HFF-Myc (cell line): ENCODE results near the gene GRAMD1B.
"Not testable (repeated sequence)": the region's sequence is repeated elsewhere in the genome, so short reads cannot be mapped to it uniquely, and the experiment has no call there.

Experiments used
- DNase-seq: peaks from one replicate; pipeline ENCODE4 v3.0.0-alpha.2; 2011; ENCODE audit warnings: low read depth; ENCODE audit errors: extremely low read depth
- H3K4me3 ChIP-seq: replicated peaks from 2 replicates; pipeline ENCODE4 v1.5.1; 2011; ENCODE audit warnings: low read depth, mild to moderate bottlenecking, control low read depth, low read length
- TF ChIP-seq, protein P1 (sequence below): IDR thresholded peaks from 2 replicates; pipeline ENCODE4 v1.5.1; 2012; ENCODE audit warnings: mild to moderate bottlenecking, low read depth, low read length, control low read depth; ENCODE audit errors: missing control alignments

GRAMD1B gene

DNA sequence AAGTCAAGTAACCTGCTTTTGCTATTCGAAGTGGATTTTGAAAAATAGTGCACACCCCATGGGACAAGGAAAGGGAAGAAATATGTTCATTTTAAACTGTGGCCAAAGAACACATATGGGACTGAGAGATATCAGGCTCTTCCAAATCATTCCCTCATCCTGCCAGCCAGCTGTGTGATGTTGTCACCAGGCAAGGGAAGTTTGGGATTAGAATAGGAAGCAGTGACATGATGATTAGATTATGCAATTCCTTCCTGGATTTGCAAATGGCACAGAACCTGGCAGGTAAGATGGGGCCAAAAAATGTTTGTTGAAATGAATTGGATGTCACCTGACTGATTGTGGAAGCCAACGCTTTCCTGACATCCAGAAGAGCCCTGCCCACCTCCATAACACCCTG is 229.2 kb downstream of the GRAMD1B start:
- TF ChIP-seq, protein P1, sequence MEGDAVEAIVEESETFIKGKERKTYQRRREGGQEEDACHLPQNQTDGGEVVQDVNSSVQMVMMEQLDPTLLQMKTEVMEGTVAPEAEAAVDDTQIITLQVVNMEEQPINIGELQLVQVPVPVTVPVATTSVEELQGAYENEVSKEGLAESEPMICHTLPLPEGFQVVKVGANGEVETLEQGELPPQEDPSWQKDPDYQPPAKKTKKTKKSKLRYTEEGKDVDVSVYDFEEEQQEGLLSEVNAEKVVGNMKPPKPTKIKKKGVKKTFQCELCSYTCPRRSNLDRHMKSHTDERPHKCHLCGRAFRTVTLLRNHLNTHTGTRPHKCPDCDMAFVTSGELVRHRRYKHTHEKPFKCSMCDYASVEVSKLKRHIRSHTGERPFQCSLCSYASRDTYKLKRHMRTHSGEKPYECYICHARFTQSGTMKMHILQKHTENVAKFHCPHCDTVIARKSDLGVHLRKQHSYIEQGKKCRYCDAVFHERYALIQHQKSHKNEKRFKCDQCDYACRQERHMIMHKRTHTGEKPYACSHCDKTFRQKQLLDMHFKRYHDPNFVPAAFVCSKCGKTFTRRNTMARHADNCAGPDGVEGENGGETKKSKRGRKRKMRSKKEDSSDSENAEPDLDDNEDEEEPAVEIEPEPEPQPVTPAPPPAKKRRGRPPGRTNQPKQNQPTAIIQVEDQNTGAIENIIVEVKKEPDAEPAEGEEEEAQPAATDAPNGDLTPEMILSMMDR = no peak
- no peak overlapping the region for H3K4me3 ChIP-seq
- no peak for DNase-seq

DNA sequence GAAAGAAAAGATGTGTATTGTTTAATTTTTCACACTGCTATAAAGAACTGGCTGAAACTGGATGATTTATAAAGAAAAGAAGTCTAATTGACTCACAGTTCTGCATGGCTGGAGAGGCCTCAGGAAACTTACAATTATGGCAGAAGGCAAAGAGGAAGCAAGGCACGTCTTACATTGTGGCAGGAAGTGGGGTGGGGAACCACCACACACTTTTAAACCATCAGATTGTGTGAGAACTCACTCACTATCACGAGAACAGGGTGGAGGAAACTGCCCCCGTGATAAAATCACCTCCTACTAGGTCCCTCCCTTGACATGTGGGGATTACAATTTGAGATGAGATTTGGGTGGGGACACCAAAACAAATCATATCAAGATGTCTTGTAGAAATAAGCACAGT is 229.9 kb downstream of the GRAMD1B start:
- H3K4me3 ChIP-seq, DNase-seq: not testable (repeated sequence)

DNA sequence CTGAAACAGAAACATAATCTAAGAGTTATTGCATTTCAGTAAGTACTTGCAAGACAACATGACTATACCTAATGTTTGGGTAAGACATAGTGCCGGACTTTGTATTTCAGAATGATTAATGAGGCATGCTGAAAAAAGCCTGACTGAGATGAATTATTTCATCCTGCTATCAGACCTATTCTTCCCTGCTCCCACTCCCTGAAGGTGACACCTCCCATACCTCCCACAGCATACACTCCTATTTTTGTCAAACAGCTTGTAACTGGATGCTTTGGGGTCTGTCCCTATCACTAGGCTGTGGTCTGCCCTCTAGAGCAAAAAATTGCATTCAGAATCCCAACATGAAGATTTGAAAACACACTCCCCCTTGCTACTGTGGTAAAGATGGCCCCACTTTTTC is 235.2 kb downstream of the GRAMD1B start:
- TF ChIP-seq, protein P1 = no peak

DNA sequence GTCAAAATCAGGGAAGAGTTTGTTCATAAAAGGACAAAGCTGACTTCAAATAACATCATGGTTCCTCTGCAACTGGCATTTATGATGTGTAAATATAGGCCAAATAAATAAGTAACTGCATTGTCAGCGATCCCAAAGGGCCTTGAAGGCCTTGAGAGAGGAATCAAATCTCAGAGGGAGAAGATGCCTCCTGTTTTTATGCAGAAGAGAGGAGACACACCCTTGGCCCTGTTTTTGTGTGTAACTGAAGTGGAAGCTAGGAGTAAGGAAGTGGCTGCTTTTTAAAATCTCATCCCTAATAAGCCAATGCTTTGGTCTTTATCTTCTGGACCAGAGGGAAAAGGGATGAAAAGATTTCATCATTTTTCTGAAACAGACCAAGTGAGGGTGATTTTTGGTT is 240.0 kb downstream of the GRAMD1B start:
- H3K4me3 ChIP-seq = no peak overlapping the region
- TF ChIP-seq, protein P1 = no peak
- DNase-seq = no peak

More for the DNA sequence above, 235.2 kb downstream of the GRAMD1B start:
- DNase-seq = no peak
- no peak overlapping the region for H3K4me3 ChIP-seq

DNA sequence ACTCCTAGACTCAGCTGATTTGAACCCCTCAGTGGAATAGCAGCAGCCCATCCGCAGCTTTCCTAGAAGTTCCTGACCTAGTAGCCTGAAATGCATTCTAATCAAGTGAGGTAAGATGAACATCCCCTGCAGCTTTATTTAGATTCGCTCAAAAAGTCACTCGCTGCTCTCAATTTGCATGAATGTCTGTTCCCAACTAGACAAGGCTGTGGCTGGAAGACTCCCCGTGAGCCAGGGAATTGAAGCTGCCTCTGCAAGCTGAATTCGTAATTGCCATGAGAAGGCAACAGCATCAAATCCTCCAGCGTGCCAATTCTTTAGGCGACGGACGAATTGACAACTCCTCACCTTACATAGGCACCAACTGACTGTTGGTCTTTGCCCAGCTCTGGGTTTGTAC is 241.5 kb downstream of the GRAMD1B start:
- TF ChIP-seq, protein P1 = no peak
- DNase-seq = no peak
- no peak overlapping the region for H3K4me3 ChIP-seq

DNA sequence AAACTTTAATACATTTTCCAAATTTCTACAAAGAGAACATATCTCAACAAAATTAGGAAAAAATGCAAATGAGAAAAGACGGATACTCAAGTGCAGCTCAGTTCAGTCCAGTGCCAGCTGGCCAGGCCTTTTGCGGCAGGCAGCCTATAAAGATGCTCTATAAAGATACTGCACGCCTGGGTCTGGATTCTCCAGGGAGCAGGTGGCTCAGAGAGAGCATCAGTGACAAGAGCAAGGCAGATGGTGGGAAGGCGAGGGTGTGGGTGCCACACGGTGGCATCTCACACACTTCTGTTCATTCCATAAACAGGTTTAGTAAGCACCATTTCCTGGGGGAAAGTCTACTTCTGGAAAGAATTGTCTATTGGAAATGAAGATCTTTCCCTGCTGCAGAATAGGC is 242.5 kb downstream of the GRAMD1B start:
- no peak for DNase-seq
- H3K4me3 ChIP-seq = no peak overlapping the region
- TF ChIP-seq, protein P1 = no peak

DNA sequence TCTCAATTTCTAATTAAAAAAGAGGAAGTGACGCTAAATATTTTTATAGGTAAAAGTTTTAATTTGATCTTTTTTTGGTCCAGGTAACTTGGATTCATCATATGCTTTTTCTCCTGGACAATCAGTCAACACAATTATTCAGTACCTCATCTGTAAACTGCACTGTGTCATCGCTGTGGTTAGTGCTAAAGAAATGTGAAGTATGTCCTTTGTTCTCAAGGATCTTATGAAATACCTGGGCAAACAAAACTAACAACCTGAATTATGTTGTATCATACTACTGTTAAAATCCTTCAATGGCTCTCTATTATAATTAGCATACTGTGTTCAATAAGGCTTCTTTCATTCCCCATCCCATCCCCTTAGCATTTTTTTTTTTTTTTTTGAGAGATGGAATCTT is 244.2 kb downstream of the GRAMD1B start:
- no peak overlapping the region for H3K4me3 ChIP-seq
- TF ChIP-seq, protein P1 = no peak
- DNase-seq = no peak
